ENCODE results near the gene TNXB.

- TF ChIP-seq CTCF (conservative IDR thresholded peaks at IDR 0.05; ENCODE audit: low read depth in 2 of 2), result peak in 1 of 2 experiments; percentile 36; a peak in 2 of 4 replicates
- TF ChIP-seq POLR2AphosphoS5 (IDR thresholded peaks at IDR 0.05; ENCODE audit: low read depth), result no peak
- no peak for TF ChIP-seq EZH2 (IDR thresholded peaks at IDR 0.05; ENCODE audit: low read depth, unreplicated experiment)
- TF ChIP-seq REST (IDR thresholded peaks at IDR 0.05; ENCODE audit: unreplicated experiment), result no peak
- TF ChIP-seq STAT1 (IDR thresholded peaks at IDR 0.05; ENCODE audit: unreplicated experiment), result no peak
- TF ChIP-seq EZH2phosphoT487 (IDR thresholded peaks at IDR 0.05; ENCODE audit: unreplicated experiment), result no peak
- TF ChIP-seq JUNB (IDR thresholded peaks at IDR 0.05; ENCODE audit: unreplicated experiment), result no peak
- TF ChIP-seq NANOG (IDR thresholded peaks at IDR 0.05; ENCODE audit: borderline replicate concordance), result no peak
- TF ChIP-seq ETS1 (IDR thresholded peaks at IDR 0.05), result no peak
- TF ChIP-seq ZNF462 (CRISPR knock-in tag; IDR thresholded peaks at IDR 0.05), result no peak
- no peak for TF ChIP-seq ZNF114 (CRISPR knock-in tag; IDR thresholded peaks at IDR 0.05)
- TF ChIP-seq ZNF331 (CRISPR knock-in tag; IDR thresholded peaks at IDR 0.05; ENCODE audit: low read depth), result no peak
- no peak for TF ChIP-seq CREB1 (CRISPR knock-in tag; IDR thresholded peaks at IDR 0.05; ENCODE audit: low read depth)
Observed at GRCh38 chr6:32086661-32087573, 22.2 kb downstream of the TNXB start.
